HG03354 (cell line): ENCODE measurements around the gene ATP2C2.
"Not testable (repeated sequence)": the region's sequence is repeated elsewhere in the genome, so short reads cannot be mapped to it uniquely, and the experiment has no call there.

Experiments
- ATAC-seq: cut with Tn5 transposase; IDR thresholded peaks from one replicate; pipeline ENCODE4 v1.9.1; 2021; ENCODE audit warnings: mild to moderate bottlenecking; ENCODE audit not compliant: unreplicated experiment, poor library complexity, severe bottlenecking

Gene ATP2C2

DNA sequence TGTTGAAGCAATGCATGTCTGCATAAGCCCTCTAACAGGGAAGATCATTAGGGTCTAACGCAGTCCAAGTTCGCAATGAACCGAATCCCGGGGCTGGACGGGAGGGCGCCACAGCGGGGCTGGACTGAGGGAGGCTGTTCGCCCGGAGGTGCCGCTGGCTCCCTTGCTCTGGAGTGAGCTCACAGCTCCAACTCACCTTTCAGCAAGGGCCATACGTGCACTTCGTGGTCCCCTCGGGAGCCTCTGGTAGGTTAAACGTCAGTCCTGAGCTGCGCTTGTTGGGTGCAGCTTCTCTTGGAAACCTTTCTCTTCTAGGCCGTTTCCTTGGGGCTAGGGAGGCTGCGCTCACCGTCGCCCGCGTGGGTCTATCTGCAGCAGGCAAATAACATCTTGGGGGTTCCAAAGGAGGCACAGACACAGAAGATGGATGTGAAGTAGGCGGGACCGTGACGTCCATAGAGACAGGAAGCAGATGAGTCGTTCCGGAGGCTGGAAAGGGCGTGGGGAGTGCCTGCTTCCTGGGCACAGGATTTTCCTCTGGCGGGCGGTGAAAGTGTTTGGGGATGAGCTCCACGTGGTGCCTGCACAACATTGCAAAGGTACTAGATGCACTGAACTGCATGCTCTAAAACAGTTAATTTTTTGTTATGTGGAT lies 21.9 kb downstream of the ATP2C2 start:
- ATAC-seq, result no peak

DNA sequence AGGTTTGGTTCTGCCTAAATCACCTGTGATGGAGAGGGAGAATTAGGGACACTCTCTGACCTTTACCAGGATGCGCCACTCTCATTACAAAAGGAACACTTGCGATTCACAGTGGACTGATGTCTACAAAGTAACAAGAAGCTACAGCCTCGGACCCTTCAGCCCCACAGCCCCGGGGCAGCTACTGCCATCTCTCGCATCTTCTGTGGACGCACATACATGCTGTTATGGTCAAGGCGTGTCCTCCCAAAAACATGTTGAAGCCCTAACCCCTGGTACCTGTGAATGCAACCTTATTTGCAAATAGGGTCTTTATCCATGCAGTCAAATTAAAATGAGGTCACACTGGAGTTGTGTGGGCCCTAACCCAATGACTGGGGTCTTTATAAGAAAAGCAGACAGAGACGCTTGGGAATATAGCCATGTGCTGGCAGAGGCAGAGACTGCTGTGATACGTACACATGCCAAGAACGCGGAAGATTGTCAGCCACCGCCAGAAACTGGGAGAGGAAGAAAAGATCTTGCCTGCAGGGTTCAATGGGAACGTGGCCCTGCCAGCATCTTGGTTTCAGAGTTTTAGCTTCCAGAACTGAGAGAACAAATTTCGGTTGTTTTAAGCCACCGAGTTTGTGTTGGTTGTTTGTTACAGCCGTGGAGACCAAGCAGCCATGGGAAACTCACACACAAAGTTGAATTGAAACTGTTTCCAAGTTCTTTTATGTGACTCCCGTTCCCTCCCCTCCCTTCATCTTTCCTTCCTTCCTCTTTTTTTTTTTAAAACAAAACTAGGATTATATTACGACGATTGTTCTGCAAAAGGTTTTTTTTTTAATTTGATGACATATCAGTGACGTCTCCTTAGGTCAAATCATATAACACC lies 23.1 kb downstream of the ATP2C2 start:
- ATAC-seq, result no peak

DNA sequence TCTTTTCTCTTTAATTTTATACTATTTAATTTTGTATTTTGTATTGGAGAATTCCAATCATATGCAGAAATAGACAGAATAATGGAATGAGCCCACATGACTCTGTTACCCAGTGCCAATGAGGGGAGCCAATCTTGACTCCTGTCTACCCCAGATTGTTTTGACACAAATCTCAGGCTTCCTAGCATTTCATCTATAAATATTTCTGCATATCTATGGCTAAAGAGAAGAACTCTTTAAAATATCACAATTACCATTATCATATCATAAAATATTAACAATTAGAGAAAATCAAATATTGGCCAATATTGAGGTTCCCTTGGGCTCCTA lies 23.7 kb downstream of the ATP2C2 start:
- ATAC-seq, result no peak

DNA sequence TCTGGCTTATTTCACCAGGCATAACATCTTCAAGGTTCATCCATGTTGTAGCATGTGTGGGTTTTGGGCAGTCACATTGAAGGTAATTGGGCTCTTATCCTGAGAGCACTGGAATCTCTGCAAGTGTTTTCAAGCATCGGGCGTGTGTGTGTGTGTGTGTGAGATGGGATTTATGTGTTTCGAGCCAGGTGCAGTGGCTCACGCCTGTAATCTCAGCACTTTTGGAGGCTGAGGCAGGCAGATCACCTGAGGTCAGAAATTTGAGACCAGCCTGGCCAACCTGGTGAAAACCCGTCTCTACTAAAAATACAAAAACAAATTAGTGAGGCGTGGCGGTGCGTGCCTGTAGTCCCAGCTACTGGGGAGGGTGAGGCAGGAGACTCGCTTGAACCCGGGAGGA lies 27.7 kb downstream of the ATP2C2 start:
- not testable (repeated sequence) for ATAC-seq

DNA sequence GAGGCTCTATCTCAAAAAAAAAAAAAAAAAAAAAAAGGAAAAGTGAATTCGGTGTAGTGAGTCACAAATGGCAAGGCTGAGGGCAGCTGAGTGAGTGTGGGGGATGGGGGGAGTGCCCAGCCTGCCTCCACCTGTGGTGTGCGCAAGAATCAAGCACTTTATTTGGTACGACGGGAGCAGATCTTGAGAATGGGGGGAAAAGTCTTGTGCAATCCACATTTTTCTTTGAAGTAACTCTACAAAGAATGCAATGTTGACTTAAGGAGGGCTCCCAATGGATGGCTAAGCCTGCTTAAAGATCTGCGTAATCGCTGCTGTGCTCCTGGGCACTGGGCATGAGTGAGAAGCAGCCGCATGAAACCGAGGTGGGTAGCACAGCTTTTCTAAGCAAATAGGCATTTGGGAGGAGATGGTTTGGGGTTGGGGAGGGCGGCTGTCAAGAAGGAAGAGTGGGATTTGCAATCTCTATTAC lies 28.2 kb downstream of the ATP2C2 start:
- no peak for ATAC-seq

DNA sequence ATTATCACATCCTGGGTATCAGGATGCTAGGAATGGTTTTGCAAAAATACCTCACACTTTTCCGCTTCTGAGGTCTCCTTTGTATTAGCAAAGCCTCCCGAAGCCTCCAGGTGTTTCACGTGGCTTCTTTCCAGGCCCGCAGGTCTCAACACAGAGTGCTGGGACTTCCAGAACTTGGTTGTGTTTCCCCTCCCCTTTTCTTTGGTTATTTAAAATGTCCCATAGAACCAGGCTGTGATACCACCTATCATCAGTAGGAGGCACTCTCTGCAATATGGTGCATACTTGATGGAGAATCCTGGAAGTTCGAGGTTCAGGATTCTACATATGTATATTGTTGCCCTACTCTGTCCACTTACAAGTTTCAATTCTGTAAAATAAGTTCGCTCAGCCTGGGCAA lies 28.8 kb downstream of the ATP2C2 start:
- ATAC-seq, result no peak

DNA sequence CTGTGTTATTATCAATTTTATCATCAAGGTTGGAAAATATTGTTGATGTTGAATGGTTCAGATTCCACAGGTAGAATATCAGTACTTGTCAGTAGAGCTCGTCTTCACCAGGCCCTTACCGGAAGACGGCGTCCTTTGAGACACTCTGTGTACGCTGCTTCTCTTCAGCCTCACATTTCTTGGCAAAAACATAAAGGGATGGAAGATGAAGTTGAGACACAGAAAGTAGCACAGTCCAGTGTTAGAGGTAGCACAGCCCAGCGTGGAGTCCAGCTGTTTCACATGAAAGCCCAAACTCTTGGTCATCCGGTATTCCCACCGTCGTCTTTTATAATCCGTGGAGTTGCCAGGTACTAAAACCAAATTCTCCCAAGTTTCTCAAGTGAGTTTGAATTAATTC lies 30.4 kb downstream of the ATP2C2 start:
- no peak for ATAC-seq

DNA sequence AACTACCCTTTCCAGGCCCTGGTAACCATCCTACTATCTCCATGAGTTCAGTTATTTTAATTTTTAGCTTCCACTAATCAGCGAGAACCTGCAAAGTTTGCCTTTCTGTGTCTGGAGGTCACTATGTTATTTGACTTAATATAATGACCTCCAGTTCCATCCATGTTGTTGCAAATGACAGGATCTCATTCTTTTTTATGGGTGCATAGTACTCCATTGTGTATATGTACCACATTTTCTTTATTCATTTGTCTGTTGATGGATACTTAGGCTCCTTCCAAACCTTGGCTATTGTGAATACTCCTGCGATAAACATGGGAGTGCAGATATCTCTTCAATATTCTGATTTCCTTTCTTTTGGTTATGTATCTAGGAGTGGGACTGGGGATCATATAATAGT lies 31.6 kb downstream of the ATP2C2 start:
- not testable (repeated sequence) for ATAC-seq

DNA sequence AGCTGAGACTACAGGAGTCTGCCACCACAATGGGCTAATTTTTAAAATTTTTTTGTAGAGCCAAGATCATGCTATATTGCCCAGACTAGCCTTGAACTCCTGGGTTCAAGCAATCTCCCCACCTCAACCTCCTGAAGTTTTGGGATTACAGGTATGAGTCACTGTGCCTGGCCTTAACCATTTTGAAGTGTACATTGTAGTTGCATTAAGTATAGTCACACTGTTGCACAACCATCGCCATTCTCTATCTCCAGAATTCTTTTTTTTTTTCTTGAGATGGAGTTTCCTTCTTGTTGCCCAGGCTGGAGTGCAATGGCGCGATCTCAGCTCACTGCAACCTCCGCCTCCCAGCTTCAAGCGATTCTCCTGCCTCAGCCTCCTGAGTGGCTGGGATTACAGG lies 35.1 kb downstream of the ATP2C2 start:
- not testable (repeated sequence) for ATAC-seq

DNA sequence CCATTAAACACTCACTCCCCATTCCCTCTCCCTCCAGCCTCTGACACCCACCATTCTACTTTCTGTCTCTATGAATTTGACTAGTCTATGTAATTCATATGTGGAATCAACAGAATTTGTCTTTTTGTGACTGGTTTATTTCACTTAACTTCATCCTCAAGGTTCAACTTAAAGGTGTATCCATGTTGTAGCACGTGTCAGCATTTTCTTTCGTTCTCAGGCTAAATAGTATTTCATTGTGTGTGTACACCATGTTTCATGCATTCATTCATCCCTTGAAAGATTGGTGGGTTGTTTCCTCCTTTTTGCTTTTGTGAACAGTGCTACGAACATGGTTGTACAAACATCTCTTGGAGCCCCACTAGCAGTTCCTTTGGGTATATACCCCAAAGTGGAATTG lies 36.0 kb downstream of the ATP2C2 start:
- ATAC-seq, result no peak

DNA sequence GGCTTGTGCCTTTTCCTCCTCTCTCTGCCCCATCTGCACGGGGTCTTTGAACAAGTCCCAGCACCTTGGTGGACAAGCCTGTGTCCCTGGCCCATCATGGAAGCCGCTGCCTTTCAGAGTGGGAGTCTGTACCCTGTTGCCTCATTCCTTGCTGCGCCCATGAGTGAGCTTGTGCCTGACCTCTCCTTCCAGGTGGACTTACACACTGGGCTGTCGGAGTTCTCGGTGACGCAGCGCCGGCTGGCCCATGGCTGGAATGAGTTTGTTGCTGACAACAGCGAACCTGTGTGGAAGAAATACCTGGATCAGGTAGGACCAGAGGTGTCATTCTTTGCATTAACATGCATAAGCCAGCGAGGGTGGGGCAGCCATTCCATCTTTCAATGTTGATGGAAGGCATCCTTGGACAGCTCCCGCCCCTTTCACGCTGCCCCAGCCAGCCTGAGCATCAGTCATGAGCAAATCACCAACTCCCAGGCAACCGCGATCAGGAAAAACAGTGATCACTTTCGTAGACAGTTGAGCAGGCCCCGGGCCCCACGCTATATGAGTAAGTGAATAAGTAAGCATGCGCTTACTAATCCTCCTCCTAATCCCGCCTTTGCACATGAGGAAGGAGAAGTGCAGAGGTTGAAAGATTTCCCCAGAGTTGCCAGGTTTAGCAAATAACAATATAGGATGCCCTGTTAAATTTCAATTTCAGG lies 36.8 kb downstream of the ATP2C2 start:
- ATAC-seq, result no peak

DNA sequence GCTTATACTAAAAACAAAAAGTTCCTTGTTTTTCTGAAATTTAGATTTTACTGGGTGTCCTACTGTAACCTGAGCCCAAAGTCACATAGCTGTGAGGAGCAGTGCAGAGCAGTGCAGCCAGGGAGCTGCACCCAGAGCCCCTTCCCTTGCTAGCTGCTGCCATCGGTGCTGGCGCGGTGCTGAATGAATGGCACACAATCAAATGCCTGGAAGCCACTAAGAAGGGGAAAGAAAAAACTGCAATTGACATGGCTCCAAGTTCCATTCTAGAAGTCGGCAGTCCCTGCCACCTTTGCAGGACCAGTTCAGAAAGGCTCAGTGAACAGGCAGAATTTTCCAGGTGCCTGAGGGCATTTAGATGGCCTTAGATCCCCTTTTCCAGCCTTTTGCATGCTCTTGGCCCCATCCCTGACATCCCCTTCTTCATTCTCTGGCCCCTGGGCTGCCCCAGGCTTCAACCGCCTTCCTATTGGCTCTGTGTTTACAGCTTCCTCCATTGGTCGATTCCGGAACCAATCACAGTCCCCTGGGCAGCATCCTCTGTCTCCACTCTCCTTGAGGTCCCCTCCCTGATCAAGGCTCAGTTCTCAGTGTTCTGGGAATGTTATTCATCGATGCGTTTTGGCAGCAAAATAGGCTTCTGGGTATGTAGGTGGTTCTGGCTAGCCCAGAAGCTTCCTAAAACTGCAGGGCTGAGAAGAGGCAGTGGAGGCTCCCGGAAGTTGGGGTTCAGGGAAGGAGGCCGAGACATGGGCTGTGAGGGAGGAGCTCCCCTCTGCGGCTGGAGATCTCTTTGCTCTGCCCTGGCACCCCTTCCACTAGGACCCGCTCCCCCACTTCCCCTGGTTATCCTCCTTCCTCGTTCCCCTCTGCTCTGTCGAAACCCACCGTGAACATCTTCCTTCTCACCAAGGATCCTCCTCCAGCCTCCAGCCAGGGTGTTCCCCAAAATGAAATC lies 37.9 kb downstream of the ATP2C2 start:
- ATAC-seq, result no peak

DNA sequence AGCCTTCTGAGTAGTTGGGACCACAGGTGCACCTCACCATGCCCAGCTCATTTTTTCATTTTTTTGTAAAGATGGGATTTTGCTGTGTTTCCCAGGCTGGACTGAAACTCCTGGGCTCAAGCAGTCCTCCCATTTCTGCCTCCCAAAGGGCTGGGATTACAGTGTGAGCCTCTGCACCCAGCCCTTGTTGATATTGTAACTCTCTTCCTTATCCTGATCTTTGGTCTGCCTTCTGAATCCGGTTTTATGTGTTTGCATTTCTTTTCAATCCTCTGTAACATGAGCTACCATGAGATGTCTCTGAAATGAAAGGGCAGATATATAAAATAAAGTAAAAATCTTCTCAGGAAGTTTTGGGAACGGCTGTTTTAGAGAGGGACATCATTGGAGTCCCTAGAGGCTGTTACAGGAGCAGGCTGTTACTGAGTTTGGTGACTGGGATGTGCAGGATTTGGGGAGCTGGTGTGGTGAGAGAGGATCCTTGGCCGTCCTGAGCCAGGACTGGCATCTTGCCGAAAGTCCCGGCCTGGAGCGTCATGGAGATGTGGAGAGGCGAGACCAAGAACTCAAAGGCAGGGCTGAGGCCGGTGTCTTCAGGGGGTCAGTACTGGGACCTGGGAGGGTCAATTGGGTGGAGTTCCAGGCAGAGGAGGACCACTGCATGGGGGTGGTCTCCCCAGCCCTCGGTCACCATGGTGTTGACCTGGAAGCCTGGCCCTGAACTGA lies 39.4 kb downstream of the ATP2C2 start:
- ATAC-seq, result no peak

DNA sequence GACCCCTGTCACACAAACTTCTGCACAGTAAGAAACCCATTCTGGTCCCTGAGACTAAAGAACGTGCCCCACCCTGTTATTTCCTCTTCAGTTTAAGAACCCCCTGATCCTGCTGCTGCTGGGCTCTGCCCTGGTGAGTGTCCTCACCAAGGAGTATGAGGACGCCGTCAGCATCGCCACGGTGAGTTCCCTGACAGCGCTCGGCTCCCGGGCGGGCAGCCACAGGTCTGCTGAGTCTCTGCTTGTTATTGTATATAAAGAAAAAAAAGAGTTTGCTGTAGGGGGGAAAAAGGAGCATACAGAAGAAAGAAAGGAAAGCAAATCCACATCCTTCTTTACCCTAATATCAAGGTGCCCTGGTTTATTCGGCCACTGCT lies 40.0 kb downstream of the ATP2C2 start:
- ATAC-seq, result no peak

DNA sequence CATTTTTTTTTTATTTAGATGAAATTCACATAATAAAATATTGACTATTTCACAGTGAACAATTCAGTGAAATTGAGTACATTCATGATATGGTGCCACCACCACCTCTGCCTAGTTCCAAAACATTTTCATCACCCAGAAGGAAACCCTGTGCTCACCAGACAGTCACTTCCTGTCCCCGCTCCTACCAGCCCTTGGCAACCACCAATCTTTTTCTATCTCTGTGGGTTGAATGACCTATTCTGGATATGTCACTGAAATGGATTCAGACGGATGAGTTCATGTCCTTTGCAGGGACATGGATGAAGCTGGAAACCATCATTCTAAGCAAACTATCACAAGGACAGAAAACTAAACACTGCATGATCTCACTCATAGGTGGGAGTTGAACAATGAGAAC lies 40.5 kb downstream of the ATP2C2 start:
- ATAC-seq, result no peak

DNA sequence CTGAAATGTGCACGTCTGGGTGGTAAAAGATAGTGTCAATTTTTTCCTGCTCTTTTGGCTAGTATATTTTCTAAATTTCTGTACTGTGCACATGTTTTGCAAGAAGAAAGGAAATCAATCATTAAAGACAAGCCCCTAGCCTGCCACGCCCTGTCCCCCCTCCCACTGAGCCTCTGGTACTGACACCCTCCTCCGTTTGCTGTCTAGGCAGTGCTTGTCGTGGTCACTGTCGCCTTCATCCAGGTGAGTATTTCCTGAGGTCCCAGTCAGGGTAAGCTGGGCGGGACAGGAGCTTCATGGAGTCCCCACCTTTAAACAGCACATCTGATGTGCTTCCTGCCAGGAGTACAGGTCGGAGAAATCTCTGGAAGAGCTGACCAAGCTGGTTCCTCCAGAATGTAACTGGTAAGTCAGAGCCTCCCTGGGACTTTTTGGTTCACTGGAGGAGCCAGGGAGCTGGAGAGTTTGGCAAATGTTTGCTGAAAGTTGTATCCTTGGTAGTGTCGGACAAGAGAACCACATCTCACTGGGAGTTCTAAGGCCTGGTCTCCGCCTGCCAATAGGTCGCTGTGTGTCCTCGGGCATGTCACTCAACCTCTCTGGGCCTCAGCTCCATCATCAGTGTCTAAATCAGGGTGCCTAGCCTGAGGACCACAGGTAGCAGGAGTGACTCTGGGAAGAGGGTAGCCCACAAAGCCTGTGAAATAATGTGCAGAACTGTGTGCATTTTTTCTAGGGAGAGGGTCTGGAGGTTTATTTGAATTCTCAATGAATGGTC lies 42.2 kb downstream of the ATP2C2 start:
- ATAC-seq, result no peak

DNA sequence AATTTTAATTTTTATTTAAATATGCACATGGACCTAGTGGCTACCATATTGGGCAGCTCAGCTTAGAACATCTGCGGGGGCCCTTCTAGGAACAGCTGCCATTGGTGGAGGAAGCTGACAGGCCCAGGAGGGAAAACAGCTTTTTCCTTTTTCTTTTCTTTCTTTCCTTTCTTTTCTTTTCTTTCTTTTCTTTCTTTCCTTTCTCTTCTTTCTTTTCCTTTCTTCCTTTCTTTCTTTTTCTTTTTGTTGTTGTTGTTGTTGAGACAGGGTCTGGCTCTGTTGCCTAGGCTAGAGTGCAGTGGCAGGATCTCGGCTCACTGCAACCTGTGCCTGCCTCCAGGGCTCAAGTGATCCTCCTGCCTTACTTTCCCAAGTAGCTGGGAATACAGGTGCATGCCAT lies 43.4 kb downstream of the ATP2C2 start:
- ATAC-seq, result no peak

DNA sequence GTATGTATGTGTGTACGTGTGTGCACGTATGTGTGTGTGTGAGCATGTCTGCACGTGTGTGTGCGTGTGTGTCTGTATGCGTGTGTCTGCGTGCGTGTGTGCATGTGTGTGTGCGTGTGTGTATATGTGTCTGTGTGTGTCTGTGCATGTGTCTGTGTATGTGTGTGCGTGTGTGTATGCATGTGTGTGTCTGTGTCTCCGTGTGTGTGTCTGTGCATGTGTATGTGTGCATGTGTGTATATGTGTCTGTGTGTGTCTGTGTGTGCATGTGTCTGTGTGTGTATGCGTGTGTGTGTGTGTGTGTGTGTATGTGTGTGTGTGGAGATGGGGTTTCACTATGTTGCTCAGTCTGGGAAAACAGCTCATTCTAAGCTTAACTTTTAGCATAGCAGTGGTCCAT lies 43.9 kb downstream of the ATP2C2 start:
- no peak for ATAC-seq
